GM12892 (cell line): ENCODE data around the gene SERPINA10.

ENCODE experiments used
- POLR2A ChIP-seq: IDR thresholded peaks from 2 replicates; pipeline ENCODE4 v1.6.1; 2011; ENCODE audit warnings: low read depth, low read length, control low read depth
- POLR2AphosphoS5 ChIP-seq: IDR thresholded peaks from 2 replicates; pipeline ENCODE4 v1.6.1; 2011; ENCODE audit warnings: low read depth, low read length, control low read depth
- TAF1 ChIP-seq: IDR thresholded peaks from 2 replicates; pipeline ENCODE4 v1.6.1; 2011; ENCODE audit warnings: low read depth, mild to moderate bottlenecking, control low read depth, low read length, borderline replicate concordance

DNA sequence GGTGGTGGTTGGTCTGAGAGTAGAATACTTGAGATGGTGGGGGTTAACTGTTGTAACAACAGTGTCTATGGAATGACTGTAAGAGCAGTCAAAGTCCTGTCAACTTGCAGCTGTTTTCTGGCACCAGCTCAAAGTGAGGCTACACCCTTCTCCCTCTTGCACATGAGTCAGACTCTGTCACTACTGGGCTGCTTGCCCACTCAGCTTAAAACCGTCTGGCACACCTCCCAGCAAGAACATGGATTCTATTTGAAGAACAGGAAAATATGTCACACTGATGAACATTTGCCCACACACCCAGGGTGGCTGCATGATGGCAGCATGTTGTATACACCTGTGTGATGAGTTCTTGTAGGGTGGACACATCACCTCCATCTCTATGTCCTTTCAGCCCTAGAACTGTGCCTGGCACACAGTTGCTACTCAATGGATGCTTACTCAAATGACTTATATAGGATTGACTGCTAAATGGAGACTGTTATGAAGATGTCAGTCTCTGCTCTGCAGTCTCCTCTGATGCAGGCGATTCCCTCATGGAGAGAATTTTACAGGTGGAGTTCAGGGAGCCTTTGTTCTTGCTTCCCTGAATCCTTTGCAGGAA is 49.4 kb upstream of the SERPINA10 start:
- TF ChIP-seq POLR2A (no peak), TAF1 (no peak), POLR2AphosphoS5 (no peak)
